ENCODE results near the gene CXorf49. TPM values are rescaled to one million over a fixed set of nuclear protein-coding genes. Genes with fewer than 3 reads are reported as not detected.
"Not testable (repeated sequence)": the region's sequence is repeated elsewhere in the genome, so short reads cannot be mapped to it uniquely, and the experiment has no call there.

The CXorf49 gene
- total RNA-seq, result not detected

DNA sequence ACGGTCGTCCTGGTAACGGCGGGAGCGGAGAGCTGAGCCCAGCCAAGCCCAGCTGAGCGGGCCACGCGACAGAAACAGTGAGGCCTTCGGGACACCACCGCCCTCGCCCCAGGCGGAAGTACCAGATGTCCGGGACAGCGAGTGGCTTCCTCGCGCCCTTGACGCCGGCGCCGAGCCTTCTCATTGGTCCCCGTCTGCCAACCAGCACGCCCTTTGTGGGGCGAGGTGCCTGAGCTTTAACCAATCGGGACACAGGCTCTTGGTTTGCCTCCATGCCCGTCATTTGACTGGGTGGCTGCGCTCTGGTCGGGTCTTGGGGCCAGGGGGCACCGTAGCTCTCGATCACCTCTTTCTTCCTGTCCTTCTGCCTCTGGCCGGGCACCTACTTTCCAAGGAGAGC lies at the start of gene CXorf49:
Gene CXorf49, minus strand, starts transcription at position 101 of the 400 bp plus-strand sequence. CDS start 134 bp downstream, outside the sequence.
- intact Hi-C loops (cut with DNase I); DNase-seq; H3K9me3 ChIP-seq; H3K36me3 ChIP-seq; H3K27me3 ChIP-seq; H3K27ac ChIP-seq; H3K4me3 ChIP-seq; H3K4me1 ChIP-seq: not testable (repeated sequence)
- WGBS, 2 donors, result no CpG with 5 or more reads among the region's 30 CpGs

DNA sequence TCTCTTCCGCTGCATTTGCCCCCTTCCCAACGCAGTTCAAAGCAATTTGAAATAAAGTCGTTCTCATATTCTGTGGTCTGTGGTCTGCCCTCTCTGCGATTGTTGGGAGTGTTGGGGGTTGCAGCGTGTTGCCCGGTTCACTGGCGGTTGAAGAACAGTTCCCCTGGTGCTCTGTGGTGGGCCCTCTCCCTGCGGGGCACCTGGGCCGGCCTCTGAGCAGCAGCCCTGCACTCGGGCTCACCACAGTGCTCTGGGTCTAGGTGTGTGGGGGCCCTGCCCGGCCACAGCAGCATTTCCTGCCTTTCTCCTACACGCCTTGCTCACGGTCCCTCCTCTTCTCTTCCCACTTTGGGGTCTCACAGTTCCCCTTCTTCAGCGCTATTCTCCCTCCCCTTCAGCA lies 49.0 kb upstream of the CXorf49 start:
- H3K4me1 ChIP-seq; H3K4me3 ChIP-seq; intact Hi-C loops (cut with DNase I); H3K27me3 ChIP-seq; H3K9me3 ChIP-seq; H3K36me3 ChIP-seq; DNase-seq; H3K27ac ChIP-seq: not testable (repeated sequence)
- WGBS, 2 donors, result no CpG with 5 or more reads among the region's 14 CpGs

DNA sequence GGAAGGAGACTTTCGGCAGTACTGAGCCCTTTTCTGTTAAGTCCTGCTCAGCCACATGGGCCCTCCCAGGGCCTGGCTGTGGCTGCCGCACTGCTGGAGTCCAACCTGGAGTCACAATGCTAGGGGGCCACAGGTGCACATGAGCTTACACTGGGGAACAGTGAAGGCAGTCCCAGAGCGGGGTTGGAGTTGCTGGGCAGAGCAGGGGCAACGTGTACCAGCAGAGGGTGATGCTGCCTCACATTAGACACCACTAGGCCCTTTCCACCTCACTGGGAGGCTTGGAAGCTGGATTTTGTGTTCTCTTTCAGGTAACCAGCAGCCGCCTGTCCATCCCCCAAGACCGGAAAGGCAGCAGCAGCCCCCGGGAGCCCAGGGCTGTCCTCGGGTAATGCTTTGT lies 47.5 kb upstream of the CXorf49 start:
- DNase-seq; H3K36me3 ChIP-seq; H3K27me3 ChIP-seq; H3K4me1 ChIP-seq; H3K4me3 ChIP-seq; intact Hi-C loops (cut with DNase I); H3K27ac ChIP-seq; H3K9me3 ChIP-seq: not testable (repeated sequence)
- WGBS, 2 donors, result no CpG with 5 or more reads among the region's 8 CpGs

DNA sequence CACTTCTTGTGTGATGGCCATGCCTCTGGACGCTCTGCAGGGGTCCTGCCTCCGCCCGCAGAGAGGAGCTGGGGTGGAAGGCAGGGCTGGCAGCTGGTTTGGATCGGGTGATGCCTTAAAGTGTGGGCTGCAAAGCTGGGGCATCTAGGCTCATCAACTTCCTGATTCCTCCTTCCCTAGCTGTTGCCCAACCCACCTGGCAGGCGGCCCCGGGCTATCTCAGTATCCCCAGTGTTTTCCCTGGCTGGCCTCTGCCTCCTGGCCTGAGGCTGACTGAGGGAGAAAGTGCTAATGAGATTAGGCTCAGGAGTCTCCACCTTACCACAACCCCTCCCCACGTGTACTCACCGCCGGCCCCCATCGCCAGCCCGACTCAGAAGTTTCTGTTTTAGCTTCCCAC lies 46.7 kb upstream of the CXorf49 start:
- no CpG with 5 or more reads among the region's 11 CpGs for WGBS, 2 donors
- H3K36me3 ChIP-seq; H3K9me3 ChIP-seq; H3K4me3 ChIP-seq; H3K4me1 ChIP-seq; H3K27me3 ChIP-seq; H3K27ac ChIP-seq; DNase-seq; intact Hi-C loops (cut with DNase I): not testable (repeated sequence)

DNA sequence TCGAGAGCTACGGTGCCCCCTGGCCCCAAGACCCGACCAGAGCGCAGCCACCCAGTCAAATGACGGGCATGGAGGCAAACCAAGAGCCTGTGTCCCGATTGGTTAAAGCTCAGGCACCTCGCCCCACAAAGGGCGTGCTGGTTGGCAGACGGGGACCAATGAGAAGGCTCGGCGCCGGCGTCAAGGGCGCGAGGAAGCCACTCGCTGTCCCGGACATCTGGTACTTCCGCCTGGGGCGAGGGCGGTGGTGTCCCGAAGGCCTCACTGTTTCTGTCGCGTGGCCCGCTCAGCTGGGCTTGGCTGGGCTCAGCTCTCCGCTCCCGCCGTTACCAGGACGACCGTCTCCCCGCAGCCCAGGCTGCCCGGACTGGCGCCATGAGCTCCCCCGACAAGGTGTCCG lies 45.0 kb upstream of the CXorf49 start, which contains the start of gene CXorf49B:
Gene CXorf49B, plus strand, starts transcription at position 301 of the 400 bp plus-strand sequence. Its CDS starts 75 bp downstream, at position 376.
- H3K4me1 ChIP-seq; intact Hi-C loops (cut with DNase I); H3K9me3 ChIP-seq; H3K36me3 ChIP-seq; DNase-seq; H3K27me3 ChIP-seq; H3K4me3 ChIP-seq; H3K27ac ChIP-seq: not testable (repeated sequence)
- WGBS, 2 donors, result no CpG with 5 or more reads among the region's 34 CpGs

DNA sequence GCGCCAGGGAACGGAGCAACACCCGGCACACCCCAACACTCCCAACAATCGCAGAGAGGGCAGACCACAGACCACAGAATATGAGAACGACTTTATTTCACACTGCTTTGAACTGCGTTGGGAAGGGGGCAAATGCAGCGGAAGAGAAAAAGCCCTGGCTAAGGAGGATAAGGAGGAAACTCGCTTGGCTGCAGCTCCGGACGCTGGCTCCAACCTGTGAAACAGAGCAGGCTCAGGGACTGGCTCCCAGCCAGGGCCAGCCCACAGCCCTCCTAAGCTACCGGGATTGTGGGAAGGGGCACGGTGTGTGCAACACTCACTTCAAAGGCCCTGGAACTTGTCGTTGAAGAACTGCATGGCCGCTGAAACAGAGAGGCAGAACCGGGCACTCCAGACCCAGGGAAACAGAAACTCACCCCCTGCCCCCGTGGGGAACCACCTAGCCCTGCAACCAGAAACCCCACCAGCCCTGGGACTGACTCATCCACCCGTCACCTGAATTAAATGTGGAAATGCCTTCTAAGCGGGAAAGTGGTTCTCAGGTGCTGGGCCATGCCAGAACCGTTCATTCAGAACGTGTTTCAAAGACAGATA lies 42.7 kb upstream of the CXorf49 start:
- WGBS, 2 donors, result no CpG with 5 or more reads among the region's 20 CpGs
- intact Hi-C loops (cut with DNase I), result not testable (repeated sequence)

DNA sequence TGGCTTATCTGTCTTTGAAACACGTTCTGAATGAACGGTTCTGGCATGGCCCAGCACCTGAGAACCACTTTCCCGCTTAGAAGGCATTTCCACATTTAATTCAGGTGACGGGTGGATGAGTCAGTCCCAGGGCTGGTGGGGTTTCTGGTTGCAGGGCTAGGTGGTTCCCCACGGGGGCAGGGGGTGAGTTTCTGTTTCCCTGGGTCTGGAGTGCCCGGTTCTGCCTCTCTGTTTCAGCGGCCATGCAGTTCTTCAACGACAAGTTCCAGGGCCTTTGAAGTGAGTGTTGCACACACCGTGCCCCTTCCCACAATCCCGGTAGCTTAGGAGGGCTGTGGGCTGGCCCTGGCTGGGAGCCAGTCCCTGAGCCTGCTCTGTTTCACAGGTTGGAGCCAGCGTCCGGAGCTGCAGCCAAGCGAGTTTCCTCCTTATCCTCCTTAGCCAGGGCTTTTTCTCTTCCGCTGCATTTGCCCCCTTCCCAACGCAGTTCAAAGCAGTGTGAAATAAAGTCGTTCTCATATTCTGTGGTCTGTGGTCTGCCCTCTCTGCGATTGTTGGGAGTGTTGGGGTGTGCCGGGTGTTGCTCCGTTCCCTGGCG lies 2.3 kb upstream of the CXorf49 start:
- H3K27me3 ChIP-seq; H3K9me3 ChIP-seq; intact Hi-C loops (cut with DNase I); H3K36me3 ChIP-seq; H3K27ac ChIP-seq; H3K4me1 ChIP-seq; DNase-seq; H3K4me3 ChIP-seq: not testable (repeated sequence)
- no CpG with 5 or more reads among the region's 20 CpGs for WGBS, 2 donors

More for the DNA sequence above, 42.7 kb upstream of the CXorf49 start:
- not testable (repeated sequence) for DNase-seq, H3K27me3 ChIP-seq, H3K4me3 ChIP-seq, H3K9me3 ChIP-seq, H3K27ac ChIP-seq, H3K36me3 ChIP-seq, H3K4me1 ChIP-seq

DNA sequence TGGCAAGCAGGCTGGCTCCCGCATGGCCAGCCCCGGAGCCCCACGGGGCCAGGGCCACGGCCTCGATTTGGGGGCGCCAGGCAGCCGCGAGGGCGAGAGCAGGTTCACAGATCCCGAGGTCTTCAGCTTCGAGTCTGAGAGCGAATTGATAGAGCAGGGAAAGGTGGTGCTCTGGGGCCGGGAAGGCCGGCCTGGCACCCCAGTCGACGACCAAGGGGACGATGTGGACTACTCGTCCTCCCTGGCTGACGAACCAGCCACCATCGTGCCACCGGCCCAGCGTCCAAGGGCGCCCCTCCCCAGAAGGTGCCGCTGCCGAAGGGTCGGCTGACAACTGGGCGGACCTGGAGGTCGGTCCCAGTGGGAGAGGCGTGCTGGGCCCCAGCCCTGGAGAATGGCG lies 1.1 kb upstream of the CXorf49 start:
- H3K27ac ChIP-seq; H3K27me3 ChIP-seq; H3K36me3 ChIP-seq; DNase-seq; intact Hi-C loops (cut with DNase I); H3K9me3 ChIP-seq; H3K4me1 ChIP-seq; H3K4me3 ChIP-seq: not testable (repeated sequence)
- no CpG with 5 or more reads among the region's 30 CpGs for WGBS, 2 donors

DNA sequence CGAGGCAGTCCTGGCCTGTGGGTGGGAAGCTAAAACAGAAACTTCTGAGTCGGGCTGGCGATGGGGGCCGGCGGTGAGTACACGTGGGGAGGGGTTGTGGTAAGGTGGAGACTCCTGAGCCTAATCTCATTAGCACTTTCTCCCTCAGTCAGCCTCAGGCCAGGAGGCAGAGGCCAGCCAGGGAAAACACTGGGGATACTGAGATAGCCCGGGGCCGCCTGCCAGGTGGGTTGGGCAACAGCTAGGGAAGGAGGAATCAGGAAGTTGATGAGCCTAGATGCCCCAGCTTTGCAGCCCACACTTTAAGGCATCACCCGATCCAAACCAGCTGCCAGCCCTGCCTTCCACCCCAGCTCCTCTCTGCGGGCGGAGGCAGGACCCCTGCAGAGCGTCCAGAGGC lies 1.8 kb downstream of the CXorf49 start:
- H3K27me3 ChIP-seq; DNase-seq; H3K27ac ChIP-seq; H3K4me1 ChIP-seq; intact Hi-C loops (cut with DNase I); H3K9me3 ChIP-seq; H3K36me3 ChIP-seq; H3K4me3 ChIP-seq: not testable (repeated sequence)
- WGBS, 2 donors, result no CpG with 5 or more reads among the region's 12 CpGs

DNA sequence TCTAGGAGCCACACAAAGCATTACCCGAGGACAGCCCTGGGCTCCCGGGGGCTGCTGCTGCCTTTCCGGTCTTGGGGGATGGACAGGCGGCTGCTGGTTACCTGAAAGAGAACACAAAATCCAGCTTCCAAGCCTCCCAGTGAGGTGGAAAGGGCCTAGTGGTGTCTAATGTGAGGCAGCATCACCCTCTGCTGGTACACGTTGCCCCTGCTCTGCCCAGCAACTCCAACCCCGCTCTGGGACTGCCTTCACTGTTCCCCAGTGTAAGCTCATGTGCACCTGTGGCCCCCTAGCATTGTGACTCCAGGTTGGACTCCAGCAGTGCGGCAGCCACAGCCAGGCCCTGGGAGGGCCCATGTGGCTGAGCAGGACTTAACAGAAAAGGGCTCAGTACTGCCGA lies 2.5 kb downstream of the CXorf49 start:
- intact Hi-C loops (cut with DNase I); H3K4me1 ChIP-seq; DNase-seq; H3K27ac ChIP-seq; H3K36me3 ChIP-seq; H3K4me3 ChIP-seq; H3K27me3 ChIP-seq; H3K9me3 ChIP-seq: not testable (repeated sequence)
- WGBS, 2 donors, result no CpG with 5 or more reads among the region's 8 CpGs

DNA sequence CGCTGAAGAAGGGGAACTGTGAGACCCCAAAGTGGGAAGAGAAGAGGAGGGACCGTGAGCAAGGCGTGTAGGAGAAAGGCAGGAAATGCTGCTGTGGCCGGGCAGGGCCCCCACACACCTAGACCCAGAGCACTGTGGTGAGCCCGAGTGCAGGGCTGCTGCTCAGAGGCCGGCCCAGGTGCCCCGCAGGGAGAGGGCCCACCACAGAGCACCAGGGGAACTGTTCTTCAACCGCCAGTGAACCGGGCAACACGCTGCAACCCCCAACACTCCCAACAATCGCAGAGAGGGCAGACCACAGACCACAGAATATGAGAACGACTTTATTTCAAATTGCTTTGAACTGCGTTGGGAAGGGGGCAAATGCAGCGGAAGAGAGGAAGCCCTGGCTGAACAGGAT lies 4.0 kb downstream of the CXorf49 start:
- no CpG with 5 or more reads among the region's 14 CpGs for WGBS, 2 donors
- DNase-seq; H3K27ac ChIP-seq; H3K27me3 ChIP-seq; intact Hi-C loops (cut with DNase I); H3K36me3 ChIP-seq; H3K4me3 ChIP-seq; H3K4me1 ChIP-seq; H3K9me3 ChIP-seq: not testable (repeated sequence)

DNA sequence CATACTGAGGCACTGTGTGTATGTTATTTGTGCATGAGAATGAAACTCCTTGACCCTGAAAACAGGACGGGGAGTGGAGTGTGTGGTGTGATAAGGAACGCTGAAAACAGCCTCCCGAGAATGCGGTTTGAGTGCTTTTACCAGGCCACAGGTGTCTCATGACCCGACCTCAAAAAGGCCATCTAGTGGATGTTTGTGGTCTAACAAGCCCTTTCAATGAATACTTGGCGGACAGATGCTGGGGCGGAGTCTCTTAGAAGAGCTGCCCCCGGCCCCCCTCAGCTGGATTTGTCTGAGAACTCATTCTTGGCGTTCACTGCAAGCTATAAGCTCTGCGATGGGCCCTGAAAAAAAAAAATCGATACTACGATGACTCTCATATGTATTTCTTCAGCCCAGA lies 15.2 kb downstream of the CXorf49 start:
- H3K4me1 ChIP-seq; H3K9me3 ChIP-seq; H3K27me3 ChIP-seq; intact Hi-C loops (cut with DNase I); DNase-seq; H3K27ac ChIP-seq; H3K4me3 ChIP-seq; H3K36me3 ChIP-seq: not testable (repeated sequence)
- WGBS, 2 donors, result no CpG with 5 or more reads among the region's 12 CpGs

DNA sequence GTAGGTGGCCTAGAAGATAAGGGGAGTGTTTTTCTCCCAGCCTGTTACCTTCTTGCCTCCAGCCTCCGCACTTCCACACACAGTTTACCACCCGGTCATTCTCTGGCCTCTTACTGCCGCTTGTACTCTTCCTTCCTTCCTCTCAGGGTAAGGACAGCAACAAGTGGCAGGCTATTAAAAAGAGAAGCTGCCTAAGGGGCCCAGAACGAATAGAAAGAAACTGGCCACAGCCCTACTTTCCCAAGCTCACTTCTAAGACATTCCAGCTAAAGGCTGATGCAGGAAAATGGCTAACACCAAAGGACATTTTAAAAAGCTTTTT lies 19.1 kb downstream of the CXorf49 start:
- H3K27ac ChIP-seq; H3K4me3 ChIP-seq; DNase-seq; H3K9me3 ChIP-seq; H3K27me3 ChIP-seq; H3K4me1 ChIP-seq; H3K36me3 ChIP-seq; intact Hi-C loops (cut with DNase I): not testable (repeated sequence)
- WGBS, 2 donors, result no CpG with 5 or more reads among the region's 4 CpGs
